ENCODE data around the gene FAM149B1. TPM values are rescaled to one million over a fixed set of nuclear protein-coding genes. Genes with fewer than 3 reads are reported as not detected.
A peak's percentile ranks its signal among the peaks of the same experiment; 100 is the strongest.

FAM149B1 gene
- total and polyA plus RNA-seq, 2 of the 13 experiments (the other 11 are each of a cell fraction or from before 2014, with no cell fraction given): 9.3 to 16.8 TPM

- TF ChIP-seq ZNF407 (CRISPR knock-in tag; IDR thresholded peaks at IDR 0.05; ENCODE audit: not compliant biosample characterization): no peak
- no peak for TF ChIP-seq PBX3 (CRISPR knock-in tag; IDR thresholded peaks at IDR 0.05; ENCODE audit: borderline replicate concordance)
- TF ChIP-seq PHF5A (CRISPR knock-in tag; IDR thresholded peaks at IDR 0.05; ENCODE audit: low read depth, unreplicated experiment): no peak
- TF ChIP-seq ELK4 (CRISPR knock-in tag; IDR thresholded peaks at IDR 0.05; ENCODE audit: borderline replicate concordance): no peak
- peak; percentile 71 for TF ChIP-seq MXD3 (CRISPR knock-in tag; IDR thresholded peaks at IDR 0.05)
- TF ChIP-seq SMARCE1 (IDR thresholded peaks at IDR 0.05; ENCODE audit: borderline replicate concordance): no peak
- peak; percentile 82 for TF ChIP-seq ARNT2 (CRISPR knock-in tag; IDR thresholded peaks at IDR 0.05; ENCODE audit: low read depth)
- peak; percentile 97 for TF ChIP-seq HDAC1 (CRISPR knock-in tag; IDR thresholded peaks at IDR 0.05)
- TF ChIP-seq ZNF431 (CRISPR knock-in tag; IDR thresholded peaks at IDR 0.05; ENCODE audit: borderline replicate concordance, low read depth): peak; percentile 80
- no peak for TF ChIP-seq SOX13 (IDR thresholded peaks at IDR 0.05)
- TF ChIP-seq SOX13 (CRISPR knock-in tag; conservative IDR thresholded peaks at IDR 0.05 in 1 of 2, IDR thresholded peaks at IDR 0.05 in 1 of 2): peak in 1 of 2 experiments; percentile 51; a peak in 1 of 4 replicates
- no peak for TF ChIP-seq HOXA9 (CRISPR knock-in tag; IDR thresholded peaks at IDR 0.05; ENCODE audit: borderline replicate concordance)
- no peak for TF ChIP-seq ZNF740 (CRISPR knock-in tag; IDR thresholded peaks at IDR 0.05)
- no peak for TF ChIP-seq ADNP (CRISPR knock-in tag; IDR thresholded peaks at IDR 0.05)
- TF ChIP-seq BCL3 (CRISPR knock-in tag; IDR thresholded peaks at IDR 0.05): peak; percentile 29; the same call in 1 of the 2 replicates
Measured at GRCh38 chr10:73252445-73253224, 84.7 kb downstream of the FAM149B1 start, which contains the start of gene MRPS16 (continued).

Measured in HepG2 (cell line).